Bone marrow (tissue), 2 donors: ENCODE results near the gene GNA14.
"Not testable (repeated sequence)": the region's sequence is repeated elsewhere in the genome, so short reads cannot be mapped to it uniquely, and the experiment has no call there.

ENCODE experiments used
- DNase-seq, 2 donors: peaks; one replicate each; lab custom pipeline; 2025; lab: John Stamatoyannopoulos, UW

Gene GNA14

DNA sequence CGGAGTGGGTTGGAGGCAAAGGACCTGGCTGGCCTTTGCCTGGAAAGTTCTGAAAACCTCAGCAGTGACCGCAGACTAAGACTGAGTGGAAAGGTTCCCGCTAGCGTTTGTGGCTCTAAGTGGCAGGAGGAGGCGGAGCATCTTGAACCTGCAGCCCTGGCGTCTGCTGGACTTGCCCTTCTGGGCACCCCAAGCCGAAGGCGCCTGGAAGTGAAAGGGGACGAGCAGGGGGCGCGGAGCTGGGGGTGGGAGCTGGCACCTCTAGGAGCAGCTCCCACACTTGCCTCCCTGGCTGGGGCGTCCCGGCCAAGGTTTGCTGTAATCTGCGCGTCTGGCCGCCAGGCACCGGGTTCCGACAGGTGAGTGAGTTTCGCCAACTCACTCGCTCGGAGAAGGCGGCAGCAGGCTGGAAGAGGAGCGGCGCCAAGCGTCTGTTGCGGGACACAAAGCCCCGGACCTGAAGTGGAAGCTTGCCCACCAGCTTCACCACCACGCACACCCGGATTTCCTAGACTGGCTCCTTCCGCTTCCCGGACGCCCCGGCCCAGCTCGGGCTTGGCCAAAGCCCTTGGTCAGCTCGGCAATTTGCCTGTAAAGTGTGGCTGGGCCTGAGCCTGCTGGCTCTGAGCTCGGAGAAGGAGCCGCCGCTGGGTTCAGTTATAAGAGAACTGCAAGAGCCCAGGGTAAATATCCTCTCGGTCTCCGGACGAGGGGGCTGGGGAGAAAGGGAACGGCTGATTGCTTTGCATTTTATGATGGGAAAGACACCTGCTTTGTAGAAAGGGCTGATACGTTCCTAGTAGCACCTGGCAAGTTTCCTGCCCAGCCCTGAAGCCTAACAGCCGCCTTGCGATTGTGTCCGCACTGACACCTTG lies at the start of gene GNA14:
GNA14 (minus strand) TSS at position 89 of the 875 bp plus-strand sequence. CDS start 529 bp downstream, outside the sequence.
- DNase-seq: peak in 1 of 2 donors; percentile 24

DNA sequence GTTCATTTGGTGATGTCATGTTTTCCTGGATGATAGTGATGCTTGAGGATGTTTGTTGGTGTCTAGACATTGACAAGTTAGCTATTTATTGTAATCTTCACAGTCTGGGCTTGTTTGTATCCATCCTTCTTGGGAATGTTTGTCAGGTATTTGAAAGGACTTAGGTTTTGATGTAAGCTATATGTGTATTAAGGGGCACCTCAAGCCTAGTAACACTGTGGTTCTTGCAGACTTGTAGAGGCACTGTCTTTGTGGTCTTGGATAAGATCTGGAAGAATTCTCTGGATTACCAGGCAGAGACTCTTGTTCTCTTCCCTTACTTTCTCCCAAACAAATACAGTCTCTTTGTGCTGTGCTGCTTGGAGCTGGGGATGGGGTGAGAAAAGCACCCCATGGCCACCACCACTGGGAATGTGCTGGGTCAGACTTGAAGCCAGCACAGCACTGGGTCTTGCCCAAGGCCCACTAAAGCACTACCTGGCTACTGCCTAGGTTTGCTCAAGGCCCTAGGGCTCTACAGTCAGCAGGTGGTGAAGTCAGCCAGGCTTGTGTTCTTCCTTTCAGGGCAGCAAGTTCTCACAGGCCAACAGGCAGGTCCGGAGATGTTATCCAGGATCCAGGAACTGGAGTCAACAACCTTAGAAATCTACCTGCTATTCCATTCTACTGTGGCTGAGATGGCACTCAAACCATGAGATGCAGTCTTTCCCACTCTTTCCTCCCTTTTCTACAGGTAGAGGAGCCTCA lies 49.3 kb upstream of the GNA14 start:
- no peak for DNase-seq

DNA sequence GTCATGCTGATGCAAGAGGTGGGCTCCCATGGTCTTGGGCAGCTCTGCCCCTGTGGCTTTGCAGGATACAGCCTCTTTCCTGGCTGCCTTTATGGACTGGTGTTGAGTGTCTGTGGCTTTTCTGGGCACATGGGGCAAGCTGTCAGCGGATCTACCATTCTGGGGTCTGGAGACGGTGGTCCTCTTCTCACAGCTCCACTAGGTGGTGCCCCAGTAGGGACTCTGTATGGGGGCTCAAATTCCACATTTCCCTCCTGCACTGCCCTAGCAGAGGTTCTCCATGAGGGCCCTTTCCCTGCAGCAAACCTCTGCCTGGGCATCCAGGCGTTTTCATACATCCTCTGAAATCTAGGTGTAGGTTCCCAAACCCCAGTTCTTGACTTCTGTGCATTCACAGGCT lies 42.6 kb upstream of the GNA14 start:
- not testable (repeated sequence) for DNase-seq

DNA sequence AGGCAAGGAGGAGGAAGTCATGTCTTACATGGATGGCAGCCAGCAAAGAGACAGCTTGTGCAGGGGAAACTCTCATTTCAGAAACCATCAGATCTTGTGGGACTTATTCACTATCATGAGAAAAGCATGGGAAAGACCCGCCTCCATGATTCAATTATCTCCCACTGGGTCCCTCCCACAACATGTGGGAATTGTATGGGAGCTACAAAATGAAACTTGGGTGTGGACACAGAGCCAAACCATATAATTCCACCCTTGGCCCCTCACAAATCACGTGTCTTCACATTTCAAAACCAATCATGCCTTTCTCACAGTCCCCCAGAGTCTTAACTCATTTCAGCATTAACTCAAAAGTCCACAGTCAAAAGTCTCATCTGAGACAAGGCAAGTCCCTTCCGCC lies 42.0 kb upstream of the GNA14 start:
- DNase-seq: not testable (repeated sequence)

DNA sequence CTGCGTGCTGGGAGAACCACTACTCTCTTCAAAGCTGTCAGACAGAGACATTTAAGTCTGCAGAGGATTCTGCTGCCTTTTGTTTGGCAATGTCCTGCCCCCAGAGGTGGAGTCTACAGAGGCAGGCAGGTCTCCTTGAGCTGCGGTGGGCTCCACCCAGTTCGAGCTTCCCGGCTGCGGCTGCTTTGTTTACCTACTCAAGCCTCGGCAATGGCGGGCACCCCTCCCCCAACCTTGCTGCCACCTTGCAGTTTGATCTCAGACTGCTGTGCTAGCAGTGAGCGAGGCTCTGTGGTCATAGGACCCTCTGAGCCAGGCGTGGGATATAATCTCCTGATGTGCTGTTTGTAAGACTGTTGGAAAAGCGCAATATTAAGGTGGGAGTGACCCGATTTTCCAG lies 39.6 kb upstream of the GNA14 start:
- not testable (repeated sequence) for DNase-seq

DNA sequence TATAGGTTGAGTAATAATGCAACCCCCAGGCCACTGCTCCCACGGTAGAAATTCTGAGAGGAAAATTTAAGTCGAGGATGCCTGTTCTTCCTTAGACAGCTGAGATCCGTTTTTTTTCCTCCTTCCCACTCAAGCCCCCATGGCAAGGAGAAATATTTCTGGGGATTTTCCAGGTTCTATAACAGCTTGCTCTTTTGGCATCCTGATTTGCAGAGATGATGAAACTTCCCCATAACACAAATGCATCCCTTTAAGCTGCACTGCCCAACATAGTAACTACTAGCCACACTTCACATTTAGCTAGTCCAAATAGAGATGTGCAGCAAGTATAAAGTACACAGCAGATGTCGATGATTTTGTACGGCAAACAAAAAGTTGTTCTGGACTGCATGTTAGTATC lies 32.5 kb upstream of the GNA14 start:
- no peak for DNase-seq

DNA sequence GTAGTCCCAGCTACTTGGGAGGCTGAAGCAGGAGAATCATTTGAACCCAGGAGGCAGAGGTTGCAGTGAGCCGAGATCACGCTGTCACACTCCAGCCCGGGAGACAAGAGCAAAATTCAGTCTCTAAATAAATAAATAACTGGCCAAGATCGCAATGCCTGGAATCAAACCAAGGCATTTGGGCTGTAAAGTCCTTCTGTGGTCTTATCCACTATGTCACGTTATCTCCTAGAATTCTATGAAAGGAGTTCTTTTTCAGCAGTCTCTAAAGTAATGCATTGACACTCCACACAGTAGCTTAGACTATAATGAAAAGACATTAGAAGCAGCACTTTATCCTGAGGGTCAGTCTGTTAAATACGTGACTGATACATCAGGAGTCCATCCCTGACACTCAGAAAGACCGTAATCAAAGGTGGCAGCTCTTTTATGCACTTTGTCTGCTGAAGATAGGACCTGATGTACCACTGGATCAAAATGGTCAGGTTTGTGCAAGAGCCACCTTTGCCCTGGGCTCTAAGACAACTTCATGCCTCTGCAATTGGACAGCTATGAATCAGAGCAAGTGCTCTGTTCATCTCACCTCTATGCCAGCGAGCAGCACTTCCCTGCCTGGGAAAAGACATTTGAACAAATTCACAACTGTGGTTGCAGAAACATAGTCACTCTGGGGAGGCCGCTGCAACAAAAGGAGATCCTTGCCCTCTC lies 31.7 kb upstream of the GNA14 start:
- DNase-seq: no peak

DNA sequence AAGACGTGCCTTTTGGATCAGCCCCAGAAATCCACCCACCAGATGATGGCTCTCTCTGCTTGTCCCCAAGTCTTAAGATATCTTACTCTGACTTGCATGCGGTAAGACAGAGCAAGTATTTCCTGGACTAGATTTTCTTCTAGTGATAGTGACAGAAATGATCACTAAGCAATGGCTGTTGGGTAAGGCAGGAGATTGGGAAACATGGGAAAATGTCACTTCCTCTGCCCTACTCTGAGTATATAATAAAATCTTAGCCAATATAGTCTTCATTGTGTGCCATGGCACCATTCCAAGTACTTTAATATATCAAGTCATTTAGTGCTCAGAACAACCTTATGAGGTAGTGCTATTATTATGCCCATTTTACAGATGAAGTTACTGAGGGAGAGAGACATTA lies 31.0 kb upstream of the GNA14 start:
- no peak for DNase-seq

DNA sequence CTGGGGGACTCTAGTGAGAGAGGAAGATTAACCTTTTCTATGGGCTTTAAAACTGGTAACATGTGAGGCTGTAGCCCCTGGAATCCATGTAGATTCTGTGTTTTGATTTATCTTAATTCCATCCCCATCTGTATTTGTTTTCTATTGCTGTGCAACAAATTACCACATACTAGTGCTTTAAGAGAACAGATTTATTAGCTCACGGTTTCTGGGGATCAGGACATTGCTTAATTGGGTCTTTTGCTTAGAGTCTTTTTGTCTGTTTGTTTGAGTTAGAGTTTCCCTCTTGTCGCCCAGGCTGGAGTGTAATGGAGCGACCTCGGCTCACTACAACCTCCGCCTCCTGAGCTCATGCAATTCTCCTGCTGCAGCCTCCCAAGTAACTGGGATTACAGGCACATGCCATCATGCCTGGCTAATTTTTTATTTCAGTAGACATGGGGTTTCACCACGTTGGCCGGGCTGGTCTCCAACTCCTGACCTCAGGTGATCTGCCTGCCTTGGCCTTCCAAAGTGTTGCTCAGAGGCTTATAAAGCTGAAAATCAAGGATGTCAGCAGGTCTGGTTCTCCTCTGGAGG lies 29.9 kb upstream of the GNA14 start:
- DNase-seq: no peak

DNA sequence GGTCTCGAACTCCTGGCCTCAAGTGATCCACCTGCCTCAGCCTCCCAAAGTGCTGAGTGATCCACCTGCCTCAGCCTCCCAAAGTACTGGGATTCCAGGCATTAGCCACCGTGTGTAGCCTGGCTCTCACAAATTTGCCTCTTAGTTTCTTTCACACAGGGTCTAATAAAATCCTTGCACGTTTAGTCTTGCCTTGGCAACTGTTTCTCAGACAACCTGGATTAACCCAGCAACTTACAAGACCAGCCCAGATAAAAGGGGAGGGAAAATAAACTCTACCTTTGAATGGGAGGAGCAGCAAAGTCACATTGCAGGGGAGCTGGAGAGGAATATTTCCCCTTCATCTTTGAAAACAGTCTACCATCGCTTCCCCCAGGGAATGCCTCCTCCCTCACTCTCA lies 29.3 kb upstream of the GNA14 start:
- no peak for DNase-seq

DNA sequence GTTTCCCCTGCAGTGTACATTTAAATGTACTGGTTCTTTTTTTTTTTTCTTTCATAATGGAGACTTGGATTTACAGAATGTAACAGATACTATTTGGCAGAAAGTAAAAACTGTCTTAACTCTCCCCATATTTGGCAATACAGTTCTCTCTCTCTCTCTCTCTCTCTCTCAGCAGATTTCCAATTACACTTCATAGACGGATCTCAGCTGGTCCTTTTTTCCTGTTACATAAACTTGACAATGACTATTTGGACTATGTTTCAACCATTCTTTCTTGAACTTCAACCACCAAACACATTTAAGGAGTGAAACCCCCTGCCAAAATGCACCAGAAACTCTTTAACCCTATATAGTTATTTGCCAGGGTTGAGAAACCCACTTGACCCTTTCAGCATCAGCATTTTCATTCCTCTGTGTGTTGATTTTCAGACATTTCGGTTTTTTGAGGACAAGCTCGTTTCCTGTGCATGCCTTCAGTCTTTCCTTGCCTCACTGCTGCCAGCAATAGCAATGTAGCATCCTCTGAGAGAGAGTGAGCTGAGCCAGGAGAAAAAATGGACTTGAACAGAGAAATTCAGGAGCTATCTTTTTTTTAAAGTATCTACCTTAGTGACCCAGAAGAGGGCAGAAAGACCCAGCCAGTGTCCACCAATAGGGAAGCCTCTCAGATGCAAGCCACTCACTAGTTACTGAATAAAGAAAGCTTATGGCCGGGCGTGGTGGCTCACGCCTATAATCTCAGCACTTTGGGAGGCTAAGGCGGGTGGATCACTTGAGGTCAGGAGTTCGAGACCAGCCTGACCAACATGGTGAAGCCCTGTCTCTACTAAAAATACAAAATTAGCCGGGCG lies 26.0 kb upstream of the GNA14 start:
- no peak for DNase-seq

DNA sequence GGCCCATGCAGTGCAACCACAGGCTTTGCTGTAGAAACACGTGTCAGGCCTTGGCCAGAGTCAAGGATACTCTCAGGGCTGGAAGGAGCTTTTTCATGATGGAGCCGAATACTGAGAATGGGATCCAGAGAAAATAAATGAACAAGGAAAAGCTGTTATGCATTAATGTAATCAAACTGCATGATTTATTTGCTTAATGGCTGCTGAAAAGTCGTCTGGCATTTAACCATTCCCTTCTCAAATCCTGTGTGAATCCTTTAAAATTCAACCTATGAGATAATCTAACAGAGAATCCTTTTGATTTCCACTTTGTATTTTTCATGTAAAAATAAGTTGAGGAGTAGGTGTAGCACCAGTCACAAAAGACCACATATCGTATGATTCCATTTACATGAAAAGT lies 24.1 kb upstream of the GNA14 start:
- DNase-seq: no peak

DNA sequence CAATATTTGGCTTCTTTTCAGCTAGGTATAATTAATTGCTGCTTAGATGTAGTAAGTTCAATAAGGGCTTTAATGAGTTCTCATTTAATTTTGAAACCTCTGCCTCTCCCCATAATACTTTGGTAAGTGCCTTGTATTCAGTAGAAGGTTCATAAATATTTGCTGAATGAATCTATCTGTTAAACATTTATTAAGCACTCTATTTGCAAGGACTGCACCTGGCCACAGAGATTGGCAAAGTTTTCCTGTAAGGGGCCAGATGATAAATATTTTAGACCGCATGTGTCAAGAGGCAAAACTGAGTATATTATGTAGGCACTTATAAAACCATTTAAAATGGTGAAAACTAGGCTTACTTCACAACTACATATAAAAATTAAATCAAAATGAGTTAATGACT lies 19.0 kb upstream of the GNA14 start:
- DNase-seq: no peak

DNA sequence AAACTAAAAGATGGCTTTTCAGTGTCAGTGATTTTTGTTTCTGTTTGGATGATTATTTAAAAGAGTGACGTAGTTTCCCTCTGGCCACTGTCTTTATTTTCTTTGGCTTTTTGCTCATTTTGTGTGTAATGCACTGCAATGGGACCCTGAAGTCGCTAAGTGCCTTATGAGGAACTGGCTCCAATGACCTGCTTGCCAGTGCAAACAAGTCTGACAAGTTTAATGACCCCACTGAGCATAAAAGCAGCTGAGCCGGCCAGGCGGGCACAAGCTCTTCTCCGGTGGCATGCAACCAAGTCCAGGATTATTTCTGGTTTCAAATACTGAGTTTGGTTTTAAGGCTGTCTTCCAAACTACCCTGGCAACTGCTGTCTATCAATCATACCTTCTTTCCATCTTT lies 15.6 kb upstream of the GNA14 start:
- DNase-seq: no peak

DNA sequence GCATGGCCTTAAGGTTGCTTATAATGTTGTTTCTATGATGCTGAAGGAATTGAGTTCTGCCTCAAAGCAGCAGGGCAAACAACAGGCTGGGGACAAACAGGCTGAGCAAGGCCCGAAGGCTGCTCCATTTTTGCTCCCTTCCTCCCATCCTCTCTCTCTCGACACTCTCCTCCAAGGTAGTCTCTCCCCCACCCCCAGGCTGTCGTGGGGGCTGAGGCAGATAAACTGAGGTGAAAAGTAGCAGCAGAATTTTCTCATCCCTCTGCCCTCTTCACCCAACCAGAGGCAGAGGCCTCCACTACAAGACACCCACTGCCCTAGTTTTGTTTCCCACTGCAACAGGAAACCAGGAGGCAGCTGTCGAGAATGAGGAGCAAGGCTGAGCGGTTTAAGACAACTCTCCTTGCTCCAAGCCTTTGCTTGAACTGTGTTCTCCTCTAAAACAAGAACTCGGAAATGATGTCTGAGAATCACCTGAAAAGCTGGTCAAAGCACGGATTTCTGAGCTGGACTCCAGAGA lies 13.5 kb upstream of the GNA14 start:
- no peak for DNase-seq

DNA sequence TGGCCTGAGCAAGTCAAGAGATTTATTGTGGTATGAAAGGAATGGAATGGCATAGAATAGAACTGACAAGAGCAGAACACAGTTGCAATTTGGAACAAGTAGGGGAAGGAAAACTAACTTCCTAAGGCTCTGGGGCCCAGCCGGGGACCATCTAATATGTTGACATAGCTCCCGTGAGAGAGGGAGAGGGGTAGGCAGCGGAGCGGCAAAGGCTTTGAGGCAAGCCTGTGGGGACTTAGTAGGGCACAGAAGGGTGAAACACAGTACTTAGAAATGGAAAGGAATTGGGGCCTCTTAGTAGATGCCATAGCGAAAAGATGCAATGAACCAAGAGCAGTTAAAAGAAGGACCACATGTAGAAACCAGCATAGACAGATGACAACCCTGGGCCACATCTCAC lies 11.8 kb upstream of the GNA14 start:
- DNase-seq: no peak

DNA sequence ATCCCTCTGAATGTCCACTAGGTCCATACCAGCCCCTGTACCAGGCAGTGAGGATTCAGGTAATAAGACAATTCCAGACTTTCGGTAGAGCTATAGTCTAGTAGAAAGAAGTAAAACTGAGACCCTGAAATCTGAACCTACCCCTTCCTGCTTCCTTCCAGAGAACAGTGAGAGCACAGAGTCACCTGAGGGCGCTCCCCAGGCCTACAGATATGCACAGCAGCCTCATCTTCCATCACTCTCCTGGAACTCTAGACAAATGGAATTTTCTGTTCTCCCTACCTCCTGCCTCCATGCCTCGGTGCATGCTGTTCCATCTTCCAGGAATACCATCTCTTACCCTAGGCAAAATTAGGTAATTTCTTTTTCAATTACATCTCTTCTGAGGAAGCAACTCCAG lies 3.1 kb upstream of the GNA14 start:
- DNase-seq: no peak

DNA sequence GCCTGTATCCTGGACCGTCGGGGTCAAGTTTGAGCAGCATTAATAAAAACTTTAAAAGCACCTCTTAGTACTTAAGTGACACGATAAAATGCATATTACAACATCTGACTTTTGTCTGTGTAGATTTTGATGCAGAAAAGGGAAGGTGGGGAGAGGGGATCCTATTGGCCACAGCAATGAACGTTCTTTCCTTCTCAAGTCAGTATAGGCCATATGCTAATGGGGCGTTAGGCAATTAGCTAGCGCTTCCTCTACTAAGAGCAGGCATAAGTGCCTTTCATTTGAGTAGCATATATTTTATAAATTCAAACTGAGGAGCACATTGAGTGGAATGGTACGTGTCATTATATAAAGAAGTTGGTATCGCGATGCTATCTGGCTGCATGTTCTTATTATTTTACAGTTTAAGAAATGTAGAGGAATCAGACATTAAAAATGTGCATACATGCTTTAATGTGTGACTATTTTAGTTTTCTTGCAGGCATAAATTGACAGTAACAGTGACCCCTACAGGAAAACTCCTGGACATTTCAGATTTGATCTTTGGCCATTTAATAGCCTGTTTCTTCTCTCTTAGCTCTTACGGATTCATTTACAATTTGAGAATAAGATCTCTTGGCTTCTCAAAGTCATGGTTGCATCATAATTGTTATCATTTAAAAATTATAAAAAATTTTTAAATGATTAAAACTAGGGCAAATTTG lies 1.1 kb upstream of the GNA14 start:
- DNase-seq: no peak

DNA sequence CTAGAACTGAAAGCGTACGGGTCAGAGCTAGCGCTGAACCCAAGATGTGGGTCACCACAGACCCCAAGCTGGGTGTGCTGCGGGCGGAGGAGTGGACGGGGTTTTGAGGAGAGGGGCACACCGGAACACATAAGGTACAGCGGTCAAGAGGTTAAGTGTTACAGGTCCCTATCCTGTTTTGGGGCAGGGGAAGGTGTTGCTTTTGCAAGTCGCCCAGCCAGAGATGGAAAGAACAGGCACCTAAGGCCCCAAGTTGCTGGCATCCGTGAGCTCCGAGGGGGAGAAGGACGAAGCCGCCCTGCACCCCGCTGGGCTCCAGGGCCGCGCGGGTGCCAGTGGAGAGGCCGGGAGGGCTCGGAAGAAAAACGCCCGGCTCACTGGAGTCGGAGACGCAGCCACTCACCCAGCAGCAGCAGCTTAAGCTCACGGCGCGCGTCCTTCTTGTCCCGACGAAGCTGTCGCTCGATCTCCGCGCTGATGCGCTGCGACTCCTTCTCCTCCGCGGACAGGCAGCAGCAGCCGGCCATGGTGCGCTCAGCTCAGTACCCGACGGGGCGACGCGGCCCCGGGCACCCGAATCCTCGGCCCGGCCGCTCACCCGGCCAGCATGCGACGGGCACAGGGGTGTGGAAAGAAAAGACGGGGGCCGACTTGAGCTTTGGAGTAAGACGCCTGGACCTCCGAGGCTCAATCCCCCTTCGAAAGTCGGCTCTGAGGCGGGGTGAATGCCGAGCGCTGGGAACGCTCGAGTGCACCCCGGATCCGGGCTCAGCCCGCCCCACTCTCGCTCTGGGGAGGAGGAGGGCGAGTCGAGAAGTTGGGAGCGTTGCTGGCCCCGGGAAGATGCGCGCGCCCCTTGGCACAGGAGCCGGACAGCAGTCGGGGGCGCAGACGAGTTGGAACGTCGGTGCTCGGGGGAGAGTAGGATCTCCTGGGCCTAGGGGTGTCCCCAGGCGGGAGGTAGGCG lies 572 bp downstream of the GNA14 start:
- DNase-seq: no peak
